B cell (primary cell): ENCODE results near the gene SNPH.

Experiments used
- EZH2 ChIP-seq: IDR thresholded peaks from 2 replicates; pipeline ENCODE4 v1.6.1; 2012; ENCODE audit warnings: borderline replicate concordance, low read depth, mild to moderate bottlenecking, moderate library complexity, low read length; ENCODE audit not compliant: insufficient read depth, poor library complexity, severe bottlenecking
- TF ChIP-seq, protein P1 (sequence below): fragments of 200-600 bp; IDR thresholded peaks from one replicate; pipeline ENCODE4 v1.8.0; 2022; ENCODE audit warnings: antibody characterized with exemption, mild to moderate bottlenecking

DNA sequence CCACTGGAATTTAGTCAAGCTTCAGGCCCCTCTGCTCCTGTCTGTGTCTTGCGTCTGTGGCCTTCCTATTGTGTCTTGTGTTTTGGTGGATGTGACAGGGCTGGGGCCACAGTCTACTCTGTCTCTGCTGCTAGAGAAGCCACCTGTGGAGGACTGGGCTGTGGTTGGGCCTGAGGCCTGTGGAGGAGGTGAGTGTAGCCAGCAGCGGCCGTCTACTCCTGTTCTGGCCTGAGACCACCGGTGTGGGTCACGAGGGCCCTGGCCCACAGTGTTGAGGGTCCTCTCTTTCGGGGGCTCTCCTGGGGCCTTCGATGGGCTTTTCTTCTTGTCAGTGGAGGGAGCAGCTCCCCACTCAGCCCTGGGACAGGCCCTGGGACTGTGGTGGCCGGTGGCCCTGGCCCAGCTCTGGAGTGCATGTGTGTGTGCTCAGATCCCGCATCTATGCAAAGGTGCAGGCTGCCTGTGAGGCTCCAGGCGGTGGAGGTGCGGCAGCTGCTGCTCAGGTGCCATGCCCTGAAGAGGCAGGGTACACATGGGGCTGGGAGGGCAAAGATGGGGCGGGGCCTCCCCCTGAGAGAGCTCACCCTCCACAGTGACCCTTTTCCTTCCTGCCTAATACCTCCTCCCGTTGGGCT is 42.1 kb downstream of the SNPH start:
- TF ChIP-seq, protein P1, sequence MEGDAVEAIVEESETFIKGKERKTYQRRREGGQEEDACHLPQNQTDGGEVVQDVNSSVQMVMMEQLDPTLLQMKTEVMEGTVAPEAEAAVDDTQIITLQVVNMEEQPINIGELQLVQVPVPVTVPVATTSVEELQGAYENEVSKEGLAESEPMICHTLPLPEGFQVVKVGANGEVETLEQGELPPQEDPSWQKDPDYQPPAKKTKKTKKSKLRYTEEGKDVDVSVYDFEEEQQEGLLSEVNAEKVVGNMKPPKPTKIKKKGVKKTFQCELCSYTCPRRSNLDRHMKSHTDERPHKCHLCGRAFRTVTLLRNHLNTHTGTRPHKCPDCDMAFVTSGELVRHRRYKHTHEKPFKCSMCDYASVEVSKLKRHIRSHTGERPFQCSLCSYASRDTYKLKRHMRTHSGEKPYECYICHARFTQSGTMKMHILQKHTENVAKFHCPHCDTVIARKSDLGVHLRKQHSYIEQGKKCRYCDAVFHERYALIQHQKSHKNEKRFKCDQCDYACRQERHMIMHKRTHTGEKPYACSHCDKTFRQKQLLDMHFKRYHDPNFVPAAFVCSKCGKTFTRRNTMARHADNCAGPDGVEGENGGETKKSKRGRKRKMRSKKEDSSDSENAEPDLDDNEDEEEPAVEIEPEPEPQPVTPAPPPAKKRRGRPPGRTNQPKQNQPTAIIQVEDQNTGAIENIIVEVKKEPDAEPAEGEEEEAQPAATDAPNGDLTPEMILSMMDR, result no peak
- no peak for TF ChIP-seq EZH2
